WI38 (cell line): Measurements from ENCODE around the gene IL18.
"Not testable (repeated sequence)": the region's sequence is repeated elsewhere in the genome, so short reads cannot be mapped to it uniquely, and the experiment has no call there.

Source experiments
- H3K4me3 ChIP-seq: 2 replicates; pipeline ENCODE4 v1.5.1; 2011; ENCODE audit warnings: low read depth, mild to moderate bottlenecking, control low read depth, low read length
- TF ChIP-seq, protein P1 (sequence below): IDR thresholded peaks from 2 replicates; pipeline ENCODE4 v1.5.1; 2012; ENCODE audit warnings: low read depth, mild to moderate bottlenecking, control low read depth, low read length

Gene IL18

DNA sequence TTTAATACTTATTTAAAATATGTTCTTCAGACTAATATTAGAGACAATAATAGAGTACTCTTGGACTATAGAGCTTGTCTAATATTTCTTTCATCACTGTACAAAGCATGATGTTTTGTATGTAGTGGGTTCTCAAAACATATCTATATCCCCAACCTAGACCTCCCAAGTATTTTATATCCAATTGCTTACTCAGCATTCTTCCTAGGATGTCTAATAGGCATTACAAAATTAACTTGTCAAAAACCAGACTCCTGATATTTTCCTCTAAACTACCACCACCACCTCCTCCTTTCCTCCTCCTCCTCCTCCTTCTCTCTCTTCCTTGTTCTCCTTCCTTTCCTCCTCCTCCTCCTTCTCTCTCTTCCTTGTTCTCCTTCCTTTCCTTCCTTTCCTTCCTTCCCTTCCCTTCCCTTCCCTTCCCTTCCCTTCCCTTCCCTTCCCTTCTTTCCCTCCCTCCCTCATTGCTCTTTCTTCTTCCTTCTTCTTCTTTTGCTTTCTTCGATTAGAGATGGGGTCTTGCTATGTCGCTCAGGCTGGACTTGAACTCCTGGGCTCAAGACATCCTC lies 32.7 kb upstream of the IL18 start:
- TF ChIP-seq, protein P1, sequence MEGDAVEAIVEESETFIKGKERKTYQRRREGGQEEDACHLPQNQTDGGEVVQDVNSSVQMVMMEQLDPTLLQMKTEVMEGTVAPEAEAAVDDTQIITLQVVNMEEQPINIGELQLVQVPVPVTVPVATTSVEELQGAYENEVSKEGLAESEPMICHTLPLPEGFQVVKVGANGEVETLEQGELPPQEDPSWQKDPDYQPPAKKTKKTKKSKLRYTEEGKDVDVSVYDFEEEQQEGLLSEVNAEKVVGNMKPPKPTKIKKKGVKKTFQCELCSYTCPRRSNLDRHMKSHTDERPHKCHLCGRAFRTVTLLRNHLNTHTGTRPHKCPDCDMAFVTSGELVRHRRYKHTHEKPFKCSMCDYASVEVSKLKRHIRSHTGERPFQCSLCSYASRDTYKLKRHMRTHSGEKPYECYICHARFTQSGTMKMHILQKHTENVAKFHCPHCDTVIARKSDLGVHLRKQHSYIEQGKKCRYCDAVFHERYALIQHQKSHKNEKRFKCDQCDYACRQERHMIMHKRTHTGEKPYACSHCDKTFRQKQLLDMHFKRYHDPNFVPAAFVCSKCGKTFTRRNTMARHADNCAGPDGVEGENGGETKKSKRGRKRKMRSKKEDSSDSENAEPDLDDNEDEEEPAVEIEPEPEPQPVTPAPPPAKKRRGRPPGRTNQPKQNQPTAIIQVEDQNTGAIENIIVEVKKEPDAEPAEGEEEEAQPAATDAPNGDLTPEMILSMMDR = no peak
- H3K4me3 ChIP-seq = no peak overlapping the region

GRCh38 chr11:112195951-112196351 lies 32.1 kb upstream of the IL18 start:
- TF ChIP-seq, protein P1 = no peak
- H3K4me3 ChIP-seq = no peak overlapping the region

GRCh38 chr11:112195113-112195512 lies 31.2 kb upstream of the IL18 start:
- not testable (repeated sequence) for H3K4me3 ChIP-seq

GRCh38 chr11:112186304-112186703 lies 22.4 kb upstream of the IL18 start:
- TF ChIP-seq, protein P1 = no peak
- H3K4me3 ChIP-seq = no peak overlapping the region

- TF ChIP-seq, protein P1 = no peak
- no peak overlapping the region for H3K4me3 ChIP-seq
Observed at GRCh38 chr11:112185883-112186282, 22.0 kb upstream of the IL18 start.

- H3K4me3 ChIP-seq = no peak overlapping the region
- TF ChIP-seq, protein P1 = no peak
Observed at GRCh38 chr11:112182867-112183266, 19.0 kb upstream of the IL18 start.

DNA sequence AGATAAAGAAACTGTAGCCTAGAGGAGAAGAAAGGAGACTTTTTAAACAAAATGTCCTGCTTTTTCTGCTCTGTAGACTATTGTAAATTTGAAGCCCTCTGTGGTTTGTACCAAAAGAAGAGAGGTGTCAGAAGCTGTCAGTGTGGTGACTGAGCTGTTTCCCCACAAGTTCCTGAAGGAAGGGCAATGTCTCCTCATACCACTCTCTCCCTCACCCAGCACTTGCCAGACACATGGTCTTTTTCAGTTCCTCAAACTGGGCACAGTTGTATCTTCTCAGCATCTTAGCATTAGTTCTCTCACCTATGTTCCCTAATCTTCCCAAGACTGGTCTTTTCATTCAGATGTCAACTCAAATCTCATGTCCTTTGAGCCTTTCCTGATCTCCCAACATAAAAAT lies 15.7 kb upstream of the IL18 start:
- no peak overlapping the region for H3K4me3 ChIP-seq
- TF ChIP-seq, protein P1 = no peak

DNA sequence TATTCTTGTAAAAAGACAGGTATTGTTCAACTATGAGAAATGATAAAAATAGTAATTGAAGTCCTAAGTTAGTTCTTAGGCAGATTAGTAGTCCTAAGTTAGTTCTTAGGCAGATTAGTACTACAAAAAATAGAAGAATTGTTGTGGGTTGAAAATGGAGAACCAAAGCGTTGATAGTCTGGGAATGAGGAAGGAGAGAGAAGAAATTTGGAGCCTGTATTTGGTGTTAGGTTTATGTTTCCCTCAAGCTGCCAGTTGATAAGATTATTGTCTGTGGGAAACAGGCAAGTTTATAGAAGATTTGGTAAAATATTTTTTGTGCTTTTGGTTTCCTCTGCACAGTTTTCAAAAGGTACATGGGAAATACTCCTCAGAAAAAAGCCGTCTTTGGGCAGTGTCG lies 15.0 kb upstream of the IL18 start:
- TF ChIP-seq, protein P1 = no peak
- no peak overlapping the region for H3K4me3 ChIP-seq
